H9 (cell line): ENCODE results near the gene DCX. TPM values are rescaled to one million over a fixed set of nuclear protein-coding genes. Genes with fewer than 3 reads are reported as not detected.

Experiments used
- DNase-seq: peaks from one replicate; pipeline ENCODE4 v3.0.0-alpha.2; 2017
- H2AFZ ChIP-seq: one replicate; pipeline ENCODE4 v1.6.1; 2013; ENCODE audit warnings: mild to moderate bottlenecking, low read length, control low read depth, moderate library complexity
- H2AK5ac ChIP-seq: 2 replicates; pipeline ENCODE4 v1.6.1; 2013; ENCODE audit warnings: low read length, control low read depth, mixed read lengths; ENCODE audit not compliant: insufficient read length
- H2BK120ac ChIP-seq: one replicate; pipeline ENCODE4 v1.6.1; 2013; ENCODE audit warnings: low read depth, mild to moderate bottlenecking, low read length, control low read depth, inconsistent platforms; ENCODE audit not compliant: poor library complexity, severe bottlenecking
- H2BK12ac ChIP-seq: 2 replicates; pipeline ENCODE4 v1.6.1; 2013; ENCODE audit warnings: low read length, control low read depth, mixed read lengths, low read depth; ENCODE audit not compliant: insufficient read length
- H2BK15ac ChIP-seq: 2 replicates; pipeline ENCODE4 v1.6.1; 2013; ENCODE audit warnings: low read depth, low read length, control low read depth
- H2BK20ac ChIP-seq: one replicate; pipeline ENCODE4 v1.6.1; 2013; ENCODE audit warnings: low read depth, mild to moderate bottlenecking, low read length, control low read depth, inconsistent platforms; ENCODE audit not compliant: poor library complexity, severe bottlenecking
- H2BK5ac ChIP-seq: 2 replicates; pipeline ENCODE4 v1.6.1; 2013; ENCODE audit warnings: low read length, control low read depth, mixed read lengths; ENCODE audit not compliant: insufficient read length
- H3K14ac ChIP-seq: 2 replicates; pipeline ENCODE4 v1.6.1; 2013; ENCODE audit warnings: low read length, control low read depth; ENCODE audit not compliant: insufficient read depth
- H3K18ac ChIP-seq: 2 replicates; pipeline ENCODE4 v1.6.1; 2013; ENCODE audit warnings: low read depth, mild to moderate bottlenecking, mixed read lengths, low read length, control low read depth; ENCODE audit not compliant: insufficient read length
- H3K23ac ChIP-seq: 2 replicates; pipeline ENCODE4 v1.6.1; 2013; ENCODE audit warnings: low read length, control low read depth, mixed read lengths, low read depth; ENCODE audit not compliant: insufficient read length
- H3K23me2 ChIP-seq: 2 replicates; pipeline ENCODE4 v1.6.1; 2013; ENCODE audit warnings: low read depth, mild to moderate bottlenecking, mixed read lengths, low read length, control low read depth; ENCODE audit not compliant: insufficient read length, poor library complexity, severe bottlenecking
- H3K27ac ChIP-seq: 2 replicates; pipeline ENCODE4 v1.5.1; 2013; ENCODE audit warnings: low read length, control low read depth, mixed read lengths, low read depth; ENCODE audit not compliant: insufficient read length
- H3K27me3 ChIP-seq: 2 replicates; pipeline ENCODE4 v1.6.1; 2013; ENCODE audit warnings: low read length, control low read depth, inconsistent platforms; ENCODE audit not compliant: insufficient read depth
- H3K4ac ChIP-seq: 2 replicates; pipeline ENCODE4 v1.6.1; 2013; ENCODE audit warnings: low read depth, mild to moderate bottlenecking, control low read depth, inconsistent platforms, low read length, moderate library complexity
- H3K4me1 ChIP-seq: 2 replicates; pipeline ENCODE4 v1.6.1; 2013; ENCODE audit warnings: low read length, control low read depth, inconsistent platforms; ENCODE audit not compliant: insufficient read depth
- H3K4me2 ChIP-seq: 2 replicates; pipeline ENCODE4 v1.6.1; 2013; ENCODE audit warnings: low read length, control low read depth, mixed read lengths; ENCODE audit not compliant: insufficient read length, insufficient read depth
- H3K56ac ChIP-seq: 2 replicates; pipeline ENCODE4 v1.6.1; 2013; ENCODE audit warnings: low read depth, mild to moderate bottlenecking, mixed read lengths, low read length, control low read depth; ENCODE audit not compliant: insufficient read length
- H3K79me1 ChIP-seq: 2 replicates; pipeline ENCODE4 v1.6.1; 2013; ENCODE audit warnings: low read depth, mild to moderate bottlenecking, moderate library complexity, low read length, control low read depth, inconsistent platforms; ENCODE audit not compliant: insufficient read depth, poor library complexity, severe bottlenecking
- H3K79me2 ChIP-seq: 2 replicates; pipeline ENCODE4 v1.6.1; 2013; ENCODE audit warnings: low read length, control low read depth, inconsistent platforms; ENCODE audit not compliant: insufficient read depth
- H3K9ac ChIP-seq: 2 replicates; pipeline ENCODE4 v1.6.1; 2013; ENCODE audit warnings: low read length, control low read depth, mixed read lengths; ENCODE audit not compliant: insufficient read length; ENCODE audit errors: extremely low read depth
- H3K9me3 ChIP-seq: one replicate; pipeline ENCODE4 v1.6.1; 2013; ENCODE audit warnings: low read depth, low read length, inconsistent platforms; ENCODE audit not compliant: control insufficient read depth
- H3T11ph ChIP-seq: one replicate; pipeline ENCODE4 v1.6.1; 2013; ENCODE audit warnings: mild to moderate bottlenecking, low read length, control low read depth, inconsistent platforms
- H4K20me1 ChIP-seq: one replicate; pipeline ENCODE4 v1.6.1; 2013; ENCODE audit not compliant: control insufficient read depth, insufficient read length, insufficient read depth
- H4K5ac ChIP-seq: 2 replicates; pipeline ENCODE4 v1.6.1; 2013; ENCODE audit warnings: low read depth, mild to moderate bottlenecking, mixed read lengths, low read length, control low read depth; ENCODE audit not compliant: insufficient read length
- H4K8ac ChIP-seq: replicated peaks from 2 replicates; pipeline ENCODE4 v1.6.1; 2013; ENCODE audit warnings: low read length, control low read depth, mixed read lengths, low read depth; ENCODE audit not compliant: insufficient read length
- H4K91ac ChIP-seq: 2 replicates; pipeline ENCODE4 v1.6.1; 2013; ENCODE audit warnings: low read depth, mild to moderate bottlenecking, moderate library complexity, mixed read lengths, low read length, control low read depth; ENCODE audit not compliant: insufficient read length
- H3K27ac Mint-ChIP-seq, 3 experiments: 2 replicates in 2 of 3; 3 replicates in 1 of 3; pipeline ENCODE4 v1.8.0; 2020 to 2021; ENCODE audit warnings: mixed read lengths in 3 of 3, mild to moderate bottlenecking in 1 of 3, moderate library complexity in 1 of 3
- H3K27me3 Mint-ChIP-seq: 2 replicates; pipeline ENCODE4 v1.8.0; 2021; ENCODE audit warnings: low read depth, mild to moderate bottlenecking, moderate library complexity, mixed read lengths
- H3K36me3 Mint-ChIP-seq, 3 experiments: 2 replicates in 2 of 3; 3 replicates in 1 of 3; pipeline ENCODE4 v1.8.0; 2020 to 2021; ENCODE audit warnings: low read depth in 3 of 3, mixed read lengths in 3 of 3; ENCODE audit not compliant: insufficient read depth in 1 of 3
- H3K4me1 Mint-ChIP-seq, 2 experiments: 2 replicates each; pipeline ENCODE4 v1.8.0; 2020; ENCODE audit warnings: mixed read lengths in 2 of 2
- H3K4me3 Mint-ChIP-seq, 2 experiments: 2 replicates in 1 of 2; 3 replicates in 1 of 2; pipeline ENCODE4 v1.8.0; 2020 to 2021; ENCODE audit warnings: mild to moderate bottlenecking in 2 of 2, mixed read lengths in 2 of 2, moderate library complexity in 1 of 2
- H3K9me3 Mint-ChIP-seq, 2 experiments: 2 replicates in 1 of 2; 3 replicates in 1 of 2; pipeline ENCODE4 v1.8.0; 2020; ENCODE audit warnings: mild to moderate bottlenecking in 2 of 2, mixed read lengths in 2 of 2, moderate library complexity in 1 of 2
- CTCF ChIP-seq: fragments of 200-600 bp; sonication (generic); conservative IDR thresholded peaks from 3 replicates; pipeline ENCODE4 v1.8.0; 2021; ENCODE audit warnings: antibody characterized with exemption, mild to moderate bottlenecking
- WGBS: extraction: QIAGEN DNeasy Blood & Tissue Kit; methylation state at CpG from one replicate; pipeline ENCODE4 v1.1.7; 2013; ENCODE audit warnings: missing lambda C conversion rate, low lambda C conversion rate, mixed read lengths; ENCODE audit not compliant: insufficient read length; ENCODE audit errors: extremely low coverage; 5-methylcytosine and 5-hydroxymethylcytosine counted together
- total RNA-seq: library from RNA; stranded (reverse); gene quantifications from 2 replicates; pipeline ENCODE4 v1.2.1, GENCODE V29; 2021

Gene DCX
- total RNA-seq, 1 experiment from 2014 or later: 2.0 TPM

DNA sequence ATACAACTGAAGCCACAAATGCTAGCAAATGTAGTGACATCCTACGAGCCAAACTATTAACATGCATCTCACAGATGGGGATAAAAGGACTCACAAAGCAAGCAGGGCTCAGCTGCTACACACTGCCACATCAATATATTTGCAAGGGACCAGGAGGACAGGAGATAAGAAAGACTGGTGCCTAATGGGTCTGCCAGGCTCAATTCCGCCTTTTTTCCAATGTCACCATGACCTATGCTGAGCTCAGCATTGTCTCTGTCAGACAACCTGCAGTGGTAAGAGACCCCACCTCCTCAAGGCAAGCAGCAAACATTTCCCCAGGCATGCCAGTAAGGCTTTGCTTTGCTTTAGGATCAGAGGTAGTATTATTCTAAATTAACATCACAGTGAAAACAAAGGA is 435 bp downstream of the DCX start:
- peak overlapping the region; percentile 2 to 93 (median 66); a peak in 5 of 7 replicates for H3K27ac Mint-ChIP-seq
- Histone ChIP-seq H2BK12ac (no peak overlapping the region), H4K91ac (no peak overlapping the region), H2BK20ac (no peak overlapping the region), H2AK5ac (no peak overlapping the region), H3K4ac (no peak overlapping the region), H4K20me1 (no peaks in the 10 kb centered on the region), H3K79me1 (no peaks in the 10 kb centered on the region), H3K9ac (no peak overlapping the region), H3K18ac (no peak overlapping the region), H3K27ac (no peak overlapping the region), H2BK120ac (no peak overlapping the region), H3K56ac (no peak overlapping the region), H4K5ac (no peak overlapping the region), H3K23me2 (no peaks in the 10 kb centered on the region), H3K14ac (no peak overlapping the region), H3K9me3 (no peaks in the 10 kb centered on the region), H3K4me1 (peaks cover 18% of the 10 kb centered on the region), H3T11ph (no peak overlapping the region), H2AFZ (no peak overlapping the region), H3K23ac (no peak overlapping the region), H2BK5ac (no peak overlapping the region), H3K4me2 (peak overlapping the region; percentile 75), H3K79me2 (no peaks in the 10 kb centered on the region), H3K27me3 (no peaks in the 10 kb centered on the region), H4K8ac (no peak overlapping the region), H2BK15ac (no peak overlapping the region)
- no peaks in the 10 kb centered on the region; a peak in 1 of 5 replicates for H3K9me3 Mint-ChIP-seq
- H3K4me3 Mint-ChIP-seq: peak overlapping the region; percentile 16 to 80
- DNase-seq: peak; percentile 40
- peaks cover 32 to 50% of the 10 kb centered on the region in 2 experiments for H3K4me1 Mint-ChIP-seq
- WGBS: no CpG with 5 or more reads among the region's 2 CpGs
- TF ChIP-seq CTCF: no peak
- peaks cover 8% of the 10 kb centered on the region for H3K27me3 Mint-ChIP-seq
- no peaks in the 10 kb centered on the region; a peak in 1 of 7 replicates for H3K36me3 Mint-ChIP-seq
